Spleen (tissue), 7 donors: ENCODE data around the gene CFAP74.

Experiments used
- CTCF ChIP-seq, 11 experiments: fragments of 200-600 bp in 7 of 11; fragments of 450-650 bp in 4 of 11; sonication (generic) in 4 of 11; IDR thresholded peaks in 8 of 11; conservative IDR thresholded peaks in 3 of 11; 1 replicate in 7 of 11; 2 replicates in 4 of 11; pipeline versions ENCODE4 v1.4.0 to v1.8.0; 2016 to 2021; ENCODE audit warnings: antibody characterized with exemption in 11 of 11, inconsistent platforms in 4 of 11, mild to moderate bottlenecking in 1 of 11
- POLR2A ChIP-seq, 3 donors: fragments of 450-650 bp; IDR thresholded peaks; one replicate each; pipeline ENCODE4 v1.5.1; 2017; ENCODE audit warnings: antibody characterized with exemption in 3 of 3, mild to moderate bottlenecking in 1 of 3
- POLR2AphosphoS5 ChIP-seq, 3 donors: sonication (generic); formaldehyde crosslinking; IDR thresholded peaks; one replicate each; pipeline ENCODE4 v1.5.1; 2017; ENCODE audit warnings: antibody characterized with exemption in 3 of 3
- donor health status: DM: no; HTN: no; CAD: no; lungs with moderate emphysema.
- donor health status: DM: no; HTN: no; CAD: no.
- donor health status: DM: no; HTN: no; CAD: no.

DNA sequence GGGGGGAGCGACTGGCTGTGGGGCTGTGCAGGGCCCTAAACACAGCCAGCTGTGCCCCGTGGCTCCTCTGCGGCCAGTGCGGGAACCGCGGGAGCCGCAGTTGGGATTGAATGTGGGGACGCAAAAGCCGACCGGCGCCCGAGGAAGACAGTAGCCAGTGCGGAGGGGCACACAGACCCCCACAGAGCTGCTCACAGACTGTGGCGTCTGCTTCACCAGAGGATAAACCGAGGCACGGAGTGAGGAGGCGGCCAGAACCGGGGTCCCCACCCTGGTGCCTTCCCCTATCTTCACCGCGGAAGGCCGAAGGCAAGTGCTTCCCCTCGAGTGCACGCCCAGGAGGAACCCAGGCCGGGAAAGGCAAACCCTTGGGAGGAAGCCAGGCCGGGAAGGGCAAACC is 75.8 kb downstream of the CFAP74 start:
- TF ChIP-seq CTCF (IDR thresholded peaks at IDR 0.05 in 8 of 11, conservative IDR thresholded peaks at IDR 0.05 in 3 of 11) (no peak), POLR2AphosphoS5 (IDR thresholded peaks at IDR 0.05) (no peak), POLR2A (IDR thresholded peaks at IDR 0.05) (no peak)
